Tibial nerve (tissue), 3 donors: ENCODE data around the gene ATXN1L.
"Not testable (repeated sequence)": the region's sequence is repeated elsewhere in the genome, so short reads cannot be mapped to it uniquely, and the experiment has no call there.

Experiments
- POLR2A ChIP-seq, 2 donors: fragments of 450-650 bp; IDR thresholded peaks; one replicate each; pipeline ENCODE4 v1.6.1; 2017; ENCODE audit warnings: antibody characterized with exemption in 2 of 2, mild to moderate bottlenecking in 2 of 2, moderate library complexity in 2 of 2
- TF ChIP-seq, protein P1 (sequence below), 5 experiments: fragments of 200-600 bp in 3 of 5; fragments of 450-650 bp in 2 of 5; sonication (generic) in 3 of 5; IDR thresholded peaks; one replicate each; pipeline ENCODE4 v1.5.1; 2016 to 2019; ENCODE audit warnings: antibody characterized with exemption in 5 of 5, mild to moderate bottlenecking in 3 of 5, moderate library complexity in 2 of 5

DNA sequence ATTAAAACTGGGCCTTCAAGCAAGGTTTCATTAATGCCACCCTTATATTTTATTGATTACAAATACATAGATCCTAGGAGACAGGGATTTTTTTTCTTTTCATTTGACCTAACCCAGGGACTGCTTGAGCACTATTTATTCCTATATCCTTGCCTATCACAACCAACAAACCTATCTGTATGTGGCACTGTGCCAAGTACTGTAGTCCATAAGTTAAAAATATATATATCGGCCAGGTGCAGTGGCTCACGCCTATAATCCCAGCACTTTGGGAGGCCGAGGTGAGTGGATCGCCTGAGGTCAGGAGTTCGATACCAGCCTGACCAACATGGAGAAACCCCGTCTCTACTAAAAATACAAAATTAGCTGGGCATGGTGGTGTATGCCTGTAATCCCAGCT is 21.4 kb downstream of the ATXN1L start:
- TF ChIP-seq, protein P1, sequence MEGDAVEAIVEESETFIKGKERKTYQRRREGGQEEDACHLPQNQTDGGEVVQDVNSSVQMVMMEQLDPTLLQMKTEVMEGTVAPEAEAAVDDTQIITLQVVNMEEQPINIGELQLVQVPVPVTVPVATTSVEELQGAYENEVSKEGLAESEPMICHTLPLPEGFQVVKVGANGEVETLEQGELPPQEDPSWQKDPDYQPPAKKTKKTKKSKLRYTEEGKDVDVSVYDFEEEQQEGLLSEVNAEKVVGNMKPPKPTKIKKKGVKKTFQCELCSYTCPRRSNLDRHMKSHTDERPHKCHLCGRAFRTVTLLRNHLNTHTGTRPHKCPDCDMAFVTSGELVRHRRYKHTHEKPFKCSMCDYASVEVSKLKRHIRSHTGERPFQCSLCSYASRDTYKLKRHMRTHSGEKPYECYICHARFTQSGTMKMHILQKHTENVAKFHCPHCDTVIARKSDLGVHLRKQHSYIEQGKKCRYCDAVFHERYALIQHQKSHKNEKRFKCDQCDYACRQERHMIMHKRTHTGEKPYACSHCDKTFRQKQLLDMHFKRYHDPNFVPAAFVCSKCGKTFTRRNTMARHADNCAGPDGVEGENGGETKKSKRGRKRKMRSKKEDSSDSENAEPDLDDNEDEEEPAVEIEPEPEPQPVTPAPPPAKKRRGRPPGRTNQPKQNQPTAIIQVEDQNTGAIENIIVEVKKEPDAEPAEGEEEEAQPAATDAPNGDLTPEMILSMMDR (IDR thresholded peaks at IDR 0.05): not testable (repeated sequence)
- not testable (repeated sequence) for TF ChIP-seq POLR2A (IDR thresholded peaks at IDR 0.05)
